NB4 (cell line): ENCODE data around the gene SNX14.

Experiments used
- CTCF ChIP-seq: IDR thresholded peaks from one replicate; pipeline ENCODE4 v1.5.1; 2012; ENCODE audit warnings: low read depth, low read length
- MAX ChIP-seq: IDR thresholded peaks from 2 replicates; pipeline ENCODE4 v1.6.1; 2011; ENCODE audit warnings: low read depth, low read length
- MYC ChIP-seq: IDR thresholded peaks from 2 replicates; pipeline ENCODE4 v1.6.1; 2011; ENCODE audit warnings: low read depth, low read length
- POLR2A ChIP-seq: IDR thresholded peaks from 2 replicates; pipeline ENCODE4 v1.6.1; 2011; ENCODE audit warnings: mild to moderate bottlenecking; ENCODE audit not compliant: insufficient read length; ENCODE audit errors: extremely low read depth

GRCh38 chr6:85498596-85499258 lies 94.9 kb downstream of the SNX14 start:
- no peak for TF ChIP-seq MAX
- TF ChIP-seq CTCF = no peak
- no peak for TF ChIP-seq POLR2A
- no peak for TF ChIP-seq MYC
